GM23248 (cell line): ENCODE measurements around the gene OR2T11.

ENCODE experiments used
- EZH2 ChIP-seq: fragments of 200-600 bp; sonication (generic); IDR thresholded peaks from 2 replicates; pipeline ENCODE4 v1.6.1; 2018; ENCODE audit warnings: antibody characterized with exemption, mild to moderate bottlenecking; ENCODE audit not compliant: insufficient read depth, poor library complexity, severe bottlenecking
- EZH2phosphoT487 ChIP-seq: fragments of 200-600 bp; sonication (generic); IDR thresholded peaks from 2 replicates; pipeline ENCODE4 v1.6.1; 2018; ENCODE audit warnings: antibody characterized with exemption, moderate library complexity, mild to moderate bottlenecking, low read depth; ENCODE audit not compliant: insufficient read depth

DNA sequence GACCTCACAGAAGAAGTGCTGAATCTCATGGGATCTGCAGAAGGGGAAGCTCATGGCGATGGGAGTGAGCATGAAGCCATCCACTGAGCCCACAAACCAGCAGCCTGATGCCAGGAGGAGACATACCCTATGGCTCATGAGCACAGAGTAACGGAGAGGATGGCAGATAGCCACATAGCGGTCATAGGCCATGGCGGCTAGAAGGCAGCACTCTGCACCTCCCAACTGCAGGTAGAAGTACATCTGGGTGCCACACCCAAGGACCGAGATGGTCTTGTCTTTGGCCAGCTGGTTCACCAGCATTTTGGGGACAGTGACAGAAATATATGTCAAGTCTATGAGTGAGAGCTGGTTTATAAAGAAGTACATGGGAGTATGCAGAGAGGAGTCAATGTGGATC lies 41.7 kb downstream of the OR2T11 start:
- TF ChIP-seq EZH2phosphoT487 = no peak
- TF ChIP-seq EZH2 = no peak
